Measurements from ENCODE around the gene CLSTN1. TPM values are rescaled to one million over a fixed set of nuclear protein-coding genes. Genes with fewer than 3 reads are reported as not detected.

The CLSTN1 gene
- total and polyA plus RNA-seq, 2 of the 8 experiments (the other 6 are each of a cell fraction or from before 2014, with no cell fraction given), result 34.2 to 97.4 TPM

- ChIA-PET POLR2A (ENCODE audit: partially characterized antibody) (interaction anchor here (1.5 to 1.9 kb wide), 3 partner anchors 11 to 16 kb away, joined by 3 to 13 read pairs (median 4); no protein-coding TSS in a partner anchor), CTCF (ENCODE audit: partially characterized antibody) (interaction anchor here (0.5 to 5.3 kb wide), 20 partner anchors 9 to 470 kb away, joined by 3 to 54 read pairs (median 6); partner anchors contain the start of gene PIK3CD)
- no peak overlapping the region for H4K91ac ChIP-seq (replicated peaks; ENCODE audit: insufficient read length, low read length)
- H3K27ac ChIP-seq (ENCODE audit: low read depth, low read length), result no peak overlapping the region
- H3K27me3 ChIP-seq (replicated peaks in 1 of 4; ENCODE audit: control insufficient read depth in 3 of 4, extremely low read depth in 1 of 4, insufficient read depth in 3 of 4, low read length in 3 of 4), result no peaks in the 10 kb centered on the region
- H3K79me1 ChIP-seq (ENCODE audit: low read depth, low read length), result no peaks in the 10 kb centered on the region; the same call in 1 of the 2 replicates
- no peaks in the 10 kb centered on the region for H4K20me1 ChIP-seq (replicated peaks in 1 of 2; ENCODE audit: control insufficient read depth in 1 of 2, insufficient read depth in 2 of 2, low read length in 2 of 2)
- no peak overlapping the region for H3K4ac ChIP-seq (replicated peaks; ENCODE audit: insufficient read length, low read depth, low read length)
- no peaks in the 10 kb centered on the region; a peak in 1 of 4 replicates for H3K79me2 ChIP-seq (ENCODE audit: control insufficient read depth in 1 of 2, insufficient read depth in 2 of 2, low read length in 2 of 2)
- H2AFZ ChIP-seq (ENCODE audit: low read length), result no peak overlapping the region
- no peak overlapping the region for H2BK120ac ChIP-seq (replicated peaks; ENCODE audit: low read depth, low read length)
- H2BK5ac ChIP-seq (ENCODE audit: low read depth, low read length), result no peak overlapping the region
- FAIRE-seq (no peak), DNase-seq (ENCODE audit: low read depth in 1 of 2, low spot score in 2 of 2) (no peak)
- no peak overlapping the region for H2BK12ac ChIP-seq (ENCODE audit: low read depth, low read length)
- no peak overlapping the region for H3K4me3 ChIP-seq (ENCODE audit: extremely low read depth in 1 of 4, insufficient read depth in 2 of 4, low read depth in 3 of 4, low read length in 4 of 4)
- H3K23me2 ChIP-seq (ENCODE audit: low read depth, low read length), result no peaks in the 10 kb centered on the region
- no peaks in the 10 kb centered on the region for H3K36me3 ChIP-seq (ENCODE audit: control insufficient read depth in 2 of 4, insufficient read depth in 4 of 4, low read length in 3 of 4)
- peaks cover 0 to 2% (median 0%) of the 10 kb centered on the region in 4 experiments; a peak in 1 of 7 replicates for H3K4me1 ChIP-seq (replicated peaks in 1 of 4; ENCODE audit: control insufficient read depth in 3 of 4, insufficient read depth in 4 of 4, low read length in 3 of 4)
- no peak overlapping the region for H3K14ac ChIP-seq (ENCODE audit: insufficient read length)
- H3K4me2 ChIP-seq (ENCODE audit: insufficient read depth in 1 of 2, low read depth in 2 of 2, low read length in 2 of 2), result no peak overlapping the region
- no peak overlapping the region for H3K23ac ChIP-seq (ENCODE audit: insufficient read length)
- no peak overlapping the region for H3K9ac ChIP-seq (replicated peaks in 1 of 4; ENCODE audit: extremely low read depth in 1 of 4, low read depth in 3 of 4, low read length in 3 of 4)
- H2AK5ac ChIP-seq (ENCODE audit: low read depth, low read length), result no peak overlapping the region; the same call in 1 of the 2 replicates
- no peaks in the 10 kb centered on the region for H3K9me3 ChIP-seq (ENCODE audit: insufficient read depth in 2 of 2, low read depth in 1 of 2, low read length in 1 of 2)
- WGBS, 2 experiments (ENCODE audit: extremely low coverage in 1 of 2, insufficient coverage in 1 of 2, insufficient read length in 1 of 2, insufficient replicate concordance in 2 of 2, low coverage in 1 of 2, low lambda C conversion rate in 2 of 2, missing lambda C conversion rate in 1 of 2), result 86% methylated on average over 5 of the region's 5 CpGs; no CpG with 5 or more reads in 1 of the 2 experiments
- no peak overlapping the region for H2BK20ac ChIP-seq (ENCODE audit: low read length)
- H3K18ac ChIP-seq (ENCODE audit: extremely low read depth, low read length), result no peak overlapping the region
- no peak overlapping the region for H4K8ac ChIP-seq (ENCODE audit: extremely low read depth, insufficient read depth, low read length)
- H3K56ac ChIP-seq (replicated peaks; ENCODE audit: insufficient read length, low read depth, low read length), result no peak overlapping the region
- no peak overlapping the region for H2BK15ac ChIP-seq (ENCODE audit: low read length)
- H4K5ac ChIP-seq (ENCODE audit: insufficient read length, low read depth, low read length), result no peak overlapping the region
- TF ChIP-seq SRF (IDR thresholded peaks at IDR 0.05; ENCODE audit: low read depth, low read length) (no peak), RXRA (IDR thresholded peaks at IDR 0.05; ENCODE audit: insufficient read depth, low read depth, low read length) (no peak), HDAC2 (IDR thresholded peaks at IDR 0.05; ENCODE audit: borderline replicate concordance in 1 of 2, low read depth in 2 of 2, low read length in 2 of 2) (no peak), CBX8 (IDR thresholded peaks at IDR 0.05; ENCODE audit: borderline replicate concordance, low read depth, low read length) (no peak), PHF8 (conservative IDR thresholded peaks at IDR 0.05; ENCODE audit: low read depth, low read length) (no peak), YY1 (IDR thresholded peaks at IDR 0.05; ENCODE audit: low read depth, low read length) (no peak), BACH1 (IDR thresholded peaks at IDR 0.05; ENCODE audit: low read length) (no peak), HDAC6 (IDR thresholded peaks at IDR 0.05; ENCODE audit: low read depth, low read length) (no peak), SP1 (IDR thresholded peaks at IDR 0.05; ENCODE audit: low read depth, low read length) (no peak), SP4 (IDR thresholded peaks at IDR 0.05; ENCODE audit: low read length) (no peak), ATF2 (IDR thresholded peaks at IDR 0.05; ENCODE audit: low read length) (no peak), CHD1 (IDR thresholded peaks at IDR 0.05; ENCODE audit: low read depth, low read length) (no peak)
Observed at GRCh38 chr1:9703165-9703509, 120.6 kb downstream of the CLSTN1 start.

Measured in H1 (cell line).